GM19240 (cell line): ENCODE results near the gene PKP1.

ENCODE experiments used
- DNase-seq: peaks from one replicate; pipeline ENCODE4 v3.0.0; 2011; ENCODE audit warnings: low spot score; ENCODE audit not compliant: insufficient read length

Gene PKP1

DNA sequence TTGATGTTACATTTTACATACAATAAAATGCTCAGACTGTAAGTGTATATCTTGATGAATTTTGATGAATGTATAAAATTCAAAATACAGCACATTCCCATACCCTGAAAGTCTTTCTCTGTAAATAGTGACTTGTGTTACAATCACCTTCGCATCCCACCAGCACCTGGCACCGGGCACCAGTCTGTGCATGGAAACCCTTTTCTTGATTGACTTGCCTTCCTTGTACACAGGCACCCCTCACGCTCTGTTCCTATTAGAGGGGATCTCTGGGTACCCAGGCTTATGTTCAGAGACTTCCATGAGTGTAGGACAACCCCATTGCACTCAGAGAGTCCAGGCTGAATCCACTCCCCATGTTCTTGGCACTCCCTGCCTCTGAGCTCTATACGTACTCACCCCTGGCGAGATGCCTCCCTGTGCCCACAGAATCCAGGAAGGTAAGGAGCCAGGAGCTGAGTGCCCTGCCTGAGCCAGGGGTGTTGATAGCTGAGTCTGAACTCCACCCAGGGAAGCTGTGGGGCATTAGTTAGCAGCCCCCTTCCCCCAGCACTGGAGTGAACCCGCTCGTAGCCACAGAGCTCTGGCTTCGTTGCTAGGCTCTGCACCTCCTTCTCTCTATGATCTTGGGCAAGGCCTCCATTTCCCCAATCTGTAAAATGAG lies 22.5 kb upstream of the PKP1 start:
- DNase-seq = no peak

DNA sequence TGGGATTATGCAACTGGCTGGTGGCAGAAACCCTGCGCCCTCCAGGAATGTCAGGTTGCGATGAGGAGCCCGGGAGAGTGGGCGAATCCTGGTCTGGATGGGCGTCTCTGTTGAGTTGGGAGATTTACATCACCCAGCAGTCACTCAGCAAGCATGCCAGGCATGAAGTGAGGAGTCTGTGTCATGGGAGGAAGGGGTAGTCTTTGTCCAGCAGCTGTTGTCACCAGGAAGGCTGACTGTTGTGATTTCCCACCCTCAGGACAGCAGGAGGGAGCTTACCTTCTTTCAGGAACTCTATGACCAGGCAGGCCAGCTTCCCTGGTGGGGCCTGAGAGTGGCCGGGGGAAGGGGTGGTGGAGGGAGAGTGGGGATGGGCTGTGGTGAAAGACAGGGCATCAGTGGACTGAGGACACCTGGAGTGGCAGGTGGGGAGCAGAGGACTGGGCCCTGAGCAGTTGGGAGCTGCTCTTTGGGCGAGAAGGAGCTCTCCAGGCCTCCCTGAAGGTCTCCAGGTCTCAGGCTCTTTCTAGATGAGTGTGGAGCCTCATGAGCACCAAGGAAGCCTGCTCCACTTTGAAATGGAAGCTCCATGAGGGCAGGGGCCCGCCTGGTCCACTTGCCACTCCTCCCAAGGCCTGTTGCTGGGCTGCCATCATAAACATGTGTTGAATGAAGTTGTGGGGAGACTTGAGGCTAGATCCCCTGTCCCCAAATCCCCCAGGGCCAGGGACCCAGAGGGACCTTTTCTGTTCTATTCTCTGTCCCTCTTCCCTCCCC lies 21.3 kb upstream of the PKP1 start:
- DNase-seq = no peak

DNA sequence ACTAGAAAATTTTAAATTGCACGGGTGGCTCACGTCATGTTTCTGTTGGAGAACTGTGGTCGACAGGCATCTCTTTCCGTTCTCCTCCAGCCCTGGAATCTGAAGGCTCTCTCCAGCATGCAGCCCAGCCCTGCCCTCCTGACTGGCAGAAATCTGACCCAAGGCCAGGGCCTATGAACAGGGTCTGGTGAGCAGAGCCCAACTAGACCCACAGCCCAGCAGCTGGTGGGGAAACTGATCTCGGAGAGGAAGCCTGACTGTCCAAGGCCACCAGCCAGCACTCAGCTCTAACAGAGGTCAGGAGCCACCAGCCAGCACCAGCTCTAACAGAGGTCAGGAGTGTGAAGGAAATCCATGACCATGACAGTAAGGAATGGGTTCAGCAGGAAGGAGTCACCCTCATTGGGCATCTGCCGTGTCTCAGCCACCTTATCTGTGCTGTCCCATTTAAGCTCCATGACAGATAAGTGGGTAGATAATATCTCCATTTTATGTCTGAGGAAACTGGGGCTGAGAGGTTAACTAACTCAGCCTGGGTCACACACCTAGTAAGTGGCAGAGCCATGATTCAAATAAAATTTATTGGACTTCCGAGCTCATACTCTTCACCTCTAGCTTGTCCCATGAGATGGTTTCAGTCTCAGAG lies 20.2 kb upstream of the PKP1 start:
- no peak for DNase-seq

DNA sequence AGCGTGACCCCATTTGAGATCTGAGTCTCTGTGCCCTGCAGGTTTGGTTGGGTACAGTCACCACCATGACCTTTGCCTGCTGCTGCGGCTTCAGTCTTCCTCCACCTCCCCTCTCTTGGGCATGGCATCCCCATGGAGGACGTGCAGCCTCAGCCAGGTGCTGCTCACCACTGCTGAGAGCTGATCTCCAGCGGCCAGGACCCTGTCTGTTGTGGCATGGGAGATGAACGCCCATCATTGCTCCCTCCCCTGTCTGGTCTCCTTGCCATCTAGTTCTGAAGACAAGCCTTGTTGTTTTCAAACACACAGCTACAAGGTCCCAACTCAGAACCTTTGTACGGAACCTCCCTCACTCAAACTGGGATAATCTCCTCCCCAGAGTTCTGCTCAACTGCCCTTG lies 19.2 kb upstream of the PKP1 start:
- no peak for DNase-seq

DNA sequence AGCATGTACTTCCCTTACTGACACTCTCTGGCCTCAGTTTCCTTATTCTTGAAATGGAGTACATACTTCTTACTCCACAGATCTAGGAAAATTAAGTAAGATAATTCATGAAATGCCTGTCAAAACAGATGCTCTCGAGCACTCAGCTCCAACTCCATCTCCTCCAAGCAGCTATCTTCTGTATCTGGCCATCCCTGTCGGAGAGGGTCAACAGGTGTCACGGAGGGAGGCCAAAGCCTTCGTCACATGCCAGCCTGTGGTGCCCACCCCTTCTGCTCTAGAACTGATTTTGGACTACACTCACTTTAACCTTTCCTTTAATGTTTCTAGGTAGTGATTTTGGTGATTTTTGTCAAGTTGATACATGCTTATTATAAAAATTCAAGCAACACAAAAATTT lies 18.8 kb upstream of the PKP1 start:
- no peak for DNase-seq

DNA sequence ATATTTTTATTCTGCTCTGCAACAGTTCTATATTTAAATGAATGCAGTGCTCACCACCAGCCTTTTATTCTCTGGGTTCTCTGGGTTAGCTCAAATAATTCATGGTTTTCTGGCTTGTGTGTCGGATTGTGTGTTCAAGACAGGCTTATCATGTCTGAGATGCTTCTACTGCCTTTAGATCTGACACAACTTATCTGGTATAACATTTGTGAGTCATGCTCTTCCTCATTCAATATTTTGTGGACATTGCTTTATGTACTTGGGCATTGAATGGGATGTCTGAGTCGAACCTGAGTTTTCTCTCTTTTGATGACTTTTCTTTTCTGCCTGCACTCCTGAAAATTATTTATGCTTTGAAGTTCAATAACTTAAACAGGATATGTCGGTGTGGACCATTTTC lies 17.6 kb upstream of the PKP1 start:
- no peak for DNase-seq

DNA sequence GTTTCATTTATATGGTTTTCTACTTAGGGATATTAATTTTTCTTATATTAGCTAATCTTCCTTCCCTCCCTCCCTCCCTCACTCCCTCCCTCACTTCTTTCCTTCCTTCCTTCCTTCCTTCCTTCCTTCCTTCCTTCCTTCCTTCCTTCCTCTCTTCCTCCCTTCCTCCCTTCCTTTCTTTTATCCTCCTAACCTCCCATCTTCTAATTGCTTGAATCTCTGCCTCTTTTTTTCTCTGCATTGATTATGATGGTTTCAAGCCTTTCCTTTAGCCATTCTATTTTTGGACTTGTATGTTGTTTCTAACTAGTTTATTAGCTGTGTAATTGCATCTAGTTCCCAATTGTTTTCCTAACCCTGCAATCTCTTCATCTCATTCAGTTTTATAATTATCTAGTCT lies 17.0 kb upstream of the PKP1 start:
- no peak for DNase-seq

DNA sequence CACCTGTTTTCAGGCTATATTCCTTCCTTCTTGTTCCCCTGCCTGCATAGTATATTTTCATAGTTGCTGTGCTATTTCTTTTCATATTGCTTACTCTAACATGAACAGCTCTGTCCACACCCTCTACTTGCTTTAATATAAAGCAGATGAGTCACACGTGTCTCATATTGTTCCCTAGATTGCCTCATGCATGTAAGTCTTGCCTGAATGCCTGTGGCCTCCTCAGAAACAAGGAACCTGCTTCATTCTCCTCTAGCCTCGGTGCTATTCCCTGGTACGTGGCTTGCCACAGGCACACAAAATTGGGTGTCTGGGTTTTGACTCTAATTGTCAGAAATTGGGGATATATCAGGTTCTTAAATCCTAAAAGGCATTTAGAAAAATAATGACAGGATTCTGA lies 16.5 kb upstream of the PKP1 start:
- no peak for DNase-seq

DNA sequence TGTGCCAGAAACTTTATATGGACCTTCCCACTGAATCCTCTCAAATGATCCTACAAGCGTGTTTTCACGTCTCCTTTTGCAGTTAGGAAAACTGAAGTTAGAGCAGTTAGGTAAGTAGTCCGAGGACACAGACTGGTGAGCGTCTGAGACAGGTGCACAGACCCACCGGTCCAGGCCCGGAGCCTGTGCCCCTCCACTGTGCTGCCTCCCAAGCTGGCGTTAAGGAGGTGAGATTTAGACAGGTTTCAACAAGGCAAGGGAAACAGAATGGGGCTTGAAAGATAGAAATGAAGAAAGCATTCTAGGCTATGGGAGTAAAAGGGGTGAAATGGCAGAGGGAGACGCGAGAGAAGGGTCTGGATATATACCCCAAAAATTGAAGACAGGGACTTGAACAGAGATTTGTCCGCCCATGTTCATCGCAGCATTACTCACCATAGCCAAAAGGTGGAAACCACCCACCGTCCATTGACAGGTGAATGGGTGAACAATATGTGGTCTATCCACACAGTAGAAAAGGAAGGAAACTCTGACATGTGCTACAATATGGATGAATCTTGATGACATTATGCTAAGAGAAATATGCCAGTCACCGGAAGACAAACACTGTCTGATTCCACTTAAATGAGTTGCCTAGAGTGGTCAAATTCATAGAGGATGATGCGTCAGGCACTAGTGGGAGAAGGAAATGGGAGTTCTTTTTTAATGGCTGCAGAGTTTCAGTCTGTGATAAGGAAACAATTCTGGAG lies 15.7 kb upstream of the PKP1 start:
- DNase-seq = no peak

DNA sequence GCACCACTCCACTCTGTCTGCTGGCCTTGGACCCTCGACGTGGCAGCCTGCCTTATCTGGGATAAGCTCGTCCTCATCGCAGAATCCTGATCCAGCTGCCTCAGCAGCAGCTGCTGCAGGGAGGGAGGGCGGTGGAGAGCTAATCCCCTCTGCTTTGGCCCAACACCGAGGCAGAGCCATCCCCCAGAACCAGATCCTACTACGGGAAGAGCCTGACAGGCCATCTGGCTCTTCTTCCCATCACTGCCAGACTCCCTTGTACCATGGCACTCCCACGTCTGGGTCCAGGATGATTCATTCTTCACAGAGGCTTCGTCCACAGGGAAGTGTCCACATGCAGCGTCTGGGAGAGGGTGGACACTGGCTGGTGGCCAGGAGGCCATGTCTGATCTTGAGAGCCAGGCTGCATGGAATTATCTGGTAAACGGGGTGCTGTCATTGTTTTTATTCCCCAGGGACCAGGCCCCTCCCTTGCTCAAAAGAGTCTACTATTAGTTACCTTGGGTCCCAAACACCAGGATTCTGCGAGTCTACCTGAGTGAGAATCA lies 14.6 kb upstream of the PKP1 start:
- no peak for DNase-seq

DNA sequence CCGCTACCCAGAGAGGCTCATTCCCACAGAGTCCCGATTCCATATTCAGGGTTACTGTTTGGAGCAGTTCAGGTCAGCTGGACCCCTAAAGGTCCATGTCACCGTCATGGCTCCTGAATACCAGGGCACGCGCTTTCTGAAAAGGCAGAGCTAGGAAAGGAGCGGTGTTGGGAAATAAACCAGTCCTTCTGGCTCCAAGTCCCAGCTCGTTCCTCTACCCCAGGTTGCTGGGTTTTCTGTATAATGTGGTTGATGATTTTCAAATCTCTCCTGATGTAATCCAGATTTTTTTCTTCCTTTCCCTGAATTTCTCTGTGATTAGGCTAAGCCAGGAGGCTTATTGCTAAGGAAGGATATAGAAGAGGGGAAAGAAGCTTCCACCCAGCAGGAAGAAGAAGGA lies 14.0 kb upstream of the PKP1 start:
- DNase-seq = no peak

DNA sequence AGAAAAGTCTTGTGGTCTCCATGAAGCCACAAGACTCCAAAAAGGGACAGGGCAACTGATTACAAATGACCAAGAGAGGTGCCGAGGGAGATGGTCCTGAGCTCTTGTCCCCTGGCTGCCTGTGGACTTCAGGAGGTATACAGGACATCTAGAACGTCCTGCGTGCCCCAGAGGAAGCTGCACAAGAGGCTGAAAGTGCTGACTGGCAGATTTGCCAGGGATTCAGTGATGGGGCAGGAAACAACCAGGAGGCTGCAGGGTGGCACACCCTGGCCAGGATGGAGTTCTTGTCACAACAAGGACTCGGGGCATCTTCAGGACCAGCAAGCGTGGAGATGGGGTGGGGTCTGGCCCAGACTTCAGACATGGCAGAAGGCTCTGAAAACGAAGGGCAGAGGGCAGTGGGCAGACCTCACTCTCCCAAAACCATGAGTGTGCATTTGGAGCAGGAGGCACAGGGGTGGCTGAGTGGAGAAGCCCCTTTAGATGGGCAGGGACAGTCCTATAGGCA lies 13.4 kb upstream of the PKP1 start:
- no peak for DNase-seq

DNA sequence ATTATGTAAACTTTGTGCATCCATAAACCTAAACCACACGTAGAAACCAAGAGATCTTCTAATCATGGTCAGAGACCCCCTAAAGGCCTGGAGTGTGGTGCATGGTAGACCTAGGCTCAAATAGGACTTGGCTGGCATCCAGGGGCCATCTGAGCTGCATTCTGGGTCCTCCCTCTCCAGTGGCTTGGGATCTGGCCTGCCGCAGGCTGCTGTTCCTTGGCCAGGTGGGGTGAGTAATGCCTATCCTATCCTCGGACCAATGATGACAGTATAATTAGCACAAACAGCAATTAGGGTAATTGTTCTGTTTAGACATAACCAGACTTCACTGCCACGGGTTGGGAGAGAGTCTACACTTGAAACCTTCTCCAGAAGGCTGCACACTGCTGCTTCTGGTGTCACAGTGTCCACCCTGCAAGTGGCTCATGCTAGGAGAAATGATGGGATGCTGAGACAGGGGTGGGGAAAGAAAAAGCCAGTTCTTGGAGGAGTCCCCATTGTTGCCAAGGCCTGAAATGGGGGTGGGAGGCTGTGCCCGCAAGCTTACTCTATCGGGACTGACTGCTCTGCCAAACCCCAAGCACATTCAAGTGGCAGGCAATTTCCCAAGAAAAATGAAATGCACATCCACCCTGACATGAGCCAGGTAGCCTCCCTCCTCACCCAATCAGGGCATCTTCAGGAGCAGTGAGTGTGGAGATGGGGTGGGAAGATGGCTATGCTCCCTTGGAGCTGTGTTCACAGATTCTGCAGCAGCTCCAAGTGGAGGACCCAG lies 12.5 kb upstream of the PKP1 start:
- DNase-seq = no peak

DNA sequence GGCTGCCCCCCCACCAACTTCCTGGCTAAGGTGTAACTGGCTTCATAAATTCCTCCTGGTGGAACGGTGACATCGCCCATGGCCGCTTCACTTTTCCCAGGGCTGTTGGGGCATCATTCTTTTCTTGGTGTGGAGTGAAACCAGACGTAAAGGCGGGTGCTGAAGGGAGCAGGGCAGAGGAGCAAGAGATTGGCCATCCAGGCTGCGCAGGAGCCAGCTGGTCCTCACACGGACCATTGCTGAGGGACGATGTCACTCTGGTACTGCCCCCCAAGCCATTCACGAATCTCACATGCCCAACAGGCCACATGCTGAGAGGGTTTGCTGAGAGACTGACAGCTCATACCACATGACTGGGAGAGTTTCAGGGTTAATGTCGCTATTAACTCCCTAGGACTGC lies 10.5 kb upstream of the PKP1 start:
- DNase-seq = no peak

DNA sequence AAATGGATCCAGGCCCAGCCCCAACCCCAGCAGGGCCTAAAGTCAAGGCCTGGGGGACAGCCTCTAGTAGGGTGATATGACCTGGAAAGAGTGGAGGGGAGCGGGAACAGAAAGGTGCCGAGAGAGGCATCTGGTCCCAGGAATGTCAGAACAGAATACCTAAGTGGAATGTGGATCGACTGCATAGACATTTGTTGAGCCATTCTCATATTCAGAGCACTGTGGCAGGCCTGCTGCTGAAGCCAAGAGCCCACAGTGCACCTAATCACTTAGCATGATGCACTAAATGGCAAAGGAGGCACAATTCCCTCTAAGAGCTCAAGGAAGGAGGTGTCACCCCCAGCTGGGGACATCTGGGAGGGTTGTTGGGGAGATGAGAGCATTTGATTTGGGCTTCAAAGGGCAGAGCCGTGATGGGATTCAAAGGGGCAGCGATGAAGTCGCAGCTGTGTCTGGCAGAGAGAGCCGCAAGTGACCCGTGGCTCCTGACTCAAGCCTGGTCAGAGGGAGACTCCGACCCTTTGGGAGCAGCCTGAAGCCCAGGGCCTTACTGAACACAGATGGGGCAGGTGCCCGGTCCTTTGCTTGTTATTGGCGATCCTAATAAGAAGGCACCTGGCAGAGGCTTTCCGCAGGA lies 8.6 kb upstream of the PKP1 start:
- DNase-seq = no peak

DNA sequence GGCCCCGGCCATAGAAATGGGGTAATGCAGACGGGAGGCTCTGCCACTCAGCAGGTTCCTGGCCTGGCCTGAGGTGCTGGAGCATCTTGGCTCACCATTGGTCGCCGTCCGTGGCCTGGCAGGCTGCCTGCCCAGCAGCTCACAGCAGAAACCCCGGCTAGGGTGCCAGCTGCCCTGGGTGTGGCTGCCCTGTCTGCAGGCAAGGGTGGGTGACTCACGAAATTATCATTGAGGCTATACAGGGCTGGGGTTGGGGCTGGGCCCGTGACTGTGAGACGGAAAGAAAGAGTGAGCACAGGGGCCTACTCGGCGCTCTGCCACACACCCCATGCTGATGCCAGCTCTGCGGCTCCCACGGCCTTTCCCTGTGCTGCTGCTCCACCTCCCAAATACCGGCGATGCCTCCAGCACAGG lies 8.0 kb upstream of the PKP1 start:
- DNase-seq = no peak

DNA sequence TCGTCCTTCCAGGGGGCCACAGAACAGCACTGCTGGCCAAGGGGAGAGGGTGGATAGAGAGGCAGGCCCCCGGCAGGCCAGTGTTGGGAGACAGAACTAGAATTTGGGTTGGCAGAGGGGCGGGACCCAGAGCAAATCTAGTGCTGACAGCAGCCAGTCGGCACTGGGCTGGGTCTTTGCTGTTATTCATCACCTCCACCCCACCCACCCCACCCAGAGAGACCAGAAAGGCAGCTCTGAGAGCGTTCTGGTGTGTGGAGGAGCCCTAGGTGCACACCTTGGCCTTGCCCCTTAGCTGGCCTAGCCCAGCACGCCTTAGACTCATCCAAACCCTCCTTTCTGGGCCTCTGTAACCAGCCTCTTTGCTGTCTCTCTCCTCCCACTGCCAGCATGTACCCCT lies 6.4 kb upstream of the PKP1 start:
- DNase-seq = no peak

DNA sequence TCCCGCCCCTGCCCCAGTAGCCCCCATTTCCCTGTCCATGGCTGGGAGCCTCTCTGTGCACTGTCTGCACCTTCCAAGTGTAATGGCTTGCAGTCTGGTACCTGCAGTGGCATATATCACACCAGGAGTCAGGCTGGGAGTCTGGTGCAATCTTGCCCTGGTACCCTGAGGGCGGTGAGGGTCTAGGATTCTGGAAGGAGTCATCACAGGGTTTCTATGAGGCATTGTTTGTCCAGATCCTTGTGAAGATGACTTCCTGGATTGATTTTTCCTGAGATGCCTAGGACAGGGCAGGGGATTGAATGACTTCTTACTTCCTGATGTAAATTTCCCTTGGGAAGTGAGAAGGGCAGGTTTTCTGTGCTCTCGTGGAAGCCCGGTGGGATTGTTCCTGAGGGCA lies 5.9 kb upstream of the PKP1 start:
- no peak for DNase-seq

DNA sequence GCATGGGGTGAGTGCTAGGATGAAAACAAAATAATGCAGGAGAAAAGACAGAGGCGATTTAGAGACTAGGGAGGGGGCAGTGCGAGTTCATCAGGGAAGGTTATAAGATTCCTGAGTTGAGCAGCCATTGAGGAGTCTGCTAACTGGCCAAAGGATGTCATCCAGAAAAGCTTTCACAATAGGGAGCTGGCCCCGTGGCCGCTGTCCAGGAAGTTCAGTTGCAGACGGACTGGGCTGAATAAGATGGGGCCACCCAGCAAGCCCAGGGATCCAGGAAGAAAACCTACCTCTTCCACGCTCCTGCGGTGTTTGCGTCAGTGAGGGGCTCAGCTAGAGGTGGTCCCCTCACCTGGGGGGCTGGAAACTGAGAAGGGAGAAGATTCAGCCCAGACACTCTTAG lies 4.0 kb upstream of the PKP1 start:
- no peak for DNase-seq

DNA sequence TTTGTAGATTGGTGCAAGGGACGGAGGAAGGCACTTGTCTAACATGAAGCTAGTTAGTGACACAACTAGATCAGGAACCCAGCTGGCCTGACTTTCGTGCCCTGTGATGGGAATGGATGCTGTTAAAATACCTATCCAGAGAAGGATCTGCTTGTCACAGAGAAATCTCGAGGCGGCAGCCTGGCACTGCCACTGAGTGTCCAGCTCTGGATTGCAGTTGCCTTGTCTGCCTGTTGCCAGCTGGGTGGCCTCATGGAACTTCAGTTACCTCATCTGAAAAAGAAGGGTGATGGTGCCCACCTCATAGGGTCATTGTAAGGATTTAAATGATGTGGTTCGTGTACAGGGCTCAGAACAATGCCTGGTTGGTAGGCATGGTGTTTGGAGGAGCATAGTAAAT lies 2.4 kb upstream of the PKP1 start:
- DNase-seq = no peak
